Testis (tissue), 3 donors: Measurements from ENCODE around the gene TMEM40. TPM values are rescaled to one million over a fixed set of nuclear protein-coding genes. Genes with fewer than 3 reads are reported as not detected.

Source experiments
- DNase-seq: peaks from one replicate; pipeline ENCODE4 v3.0.0-alpha.2; 2019
- H3K27ac ChIP-seq, 2 donors: fragments of 200-600 bp; sonication (generic); one replicate each; pipeline ENCODE4 v1.5.1; 2019
- H3K27me3 ChIP-seq: fragments of 200-600 bp; sonication (generic); one replicate; pipeline ENCODE4 v1.5.1; 2019
- H3K36me3 ChIP-seq: fragments of 200-600 bp; sonication (generic); one replicate; pipeline ENCODE4 v1.5.1; 2017; ENCODE audit warnings: low read depth; ENCODE audit errors: missing control alignments
- H3K4me1 ChIP-seq: fragments of 200-600 bp; sonication (generic); one replicate; pipeline ENCODE4 v1.5.1; 2019
- H3K4me3 ChIP-seq, 2 donors: fragments of 200-600 bp; sonication (generic); one replicate each; pipeline ENCODE4 v1.5.1; 2017 to 2019
- H3K9me3 ChIP-seq: fragments of 200-600 bp; sonication (generic); one replicate; pipeline ENCODE4 v1.5.1; 2017
- POLR2A ChIP-seq: fragments of 450-650 bp; IDR thresholded peaks from one replicate; pipeline ENCODE4 v1.6.1; 2017; ENCODE audit warnings: antibody characterized with exemption, mild to moderate bottlenecking, moderate library complexity
- WGBS, 2 donors: methylation state at CpG; one replicate each; pipeline ENCODE4 v1.1.5; 2018; 5-methylcytosine and 5-hydroxymethylcytosine counted together
- intact Hi-C: fragments of 100-400 bp; cut with DNase I; formaldehyde crosslinking; loops from one replicate; pipeline ENCODE4 v1.15.1; 2023; ENCODE audit warnings: low total_unique reads
- polyA plus RNA-seq: library from polyadenylated mRNA; stranded (reverse); fragments of 350-450 nt; fragmentation: Illumina TruSeq; extraction: RNeasy Lipid Tissue Mini Kit (QIAGEN cat#74804); gene quantifications from one replicate; pipeline ENCODE4 v1.2.3, GENCODE V29; 2014; ENCODE audit warnings: low read depth, low replicate concordance; ENCODE audit not compliant: insufficient read depth
- total RNA-seq, 2 donors: library from RNA; depleted of rRNA; stranded (reverse); fragments of >200 nt; gene quantifications; one replicate each; pipeline ENCODE4 v1.2.3, GENCODE V29; 2016
- TF ChIP-seq, protein P1 (sequence below), 3 experiments: fragments of 450-650 bp in 2 of 3; fragments of 200-600 bp in 1 of 3; sonication (generic) in 1 of 3; IDR thresholded peaks; one replicate each; pipeline ENCODE4 v1.5.1; 2016 to 2019; ENCODE audit warnings: antibody characterized with exemption in 3 of 3, mild to moderate bottlenecking in 2 of 3, moderate library complexity in 1 of 3

The TMEM40 gene
- total and polyA plus RNA-seq, 3 donors from 2014 or later: 0.96 to 1.7 (median 1.5) TPM

DNA sequence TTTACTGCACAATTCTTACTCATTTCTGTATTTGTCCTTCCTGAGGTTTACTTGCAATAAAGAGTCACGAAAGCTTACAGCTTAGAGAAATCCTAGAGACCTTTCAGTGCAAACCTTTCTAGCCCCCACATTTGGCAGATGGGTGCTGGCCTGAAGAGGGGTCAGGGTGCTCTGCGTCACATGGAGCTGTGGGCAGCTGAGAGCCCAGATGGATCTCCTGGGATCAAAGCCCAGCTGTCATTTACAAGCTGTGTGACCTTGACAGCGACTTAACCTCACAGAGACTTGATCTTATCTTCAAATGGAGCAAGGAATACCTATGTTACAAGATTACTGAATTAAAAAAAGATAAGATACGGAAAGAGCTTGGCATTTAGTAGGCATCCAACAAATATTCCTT is 71.1 kb downstream of the TMEM40 start:
- Histone ChIP-seq H3K27me3 (no peaks in the 10 kb centered on the region), H3K4me3 (no peak overlapping the region), H3K36me3 (no peaks in the 10 kb centered on the region), H3K9me3 (no peaks in the 10 kb centered on the region), H3K27ac (no peak overlapping the region), H3K4me1 (no peaks in the 10 kb centered on the region)
- TF ChIP-seq, protein P1, sequence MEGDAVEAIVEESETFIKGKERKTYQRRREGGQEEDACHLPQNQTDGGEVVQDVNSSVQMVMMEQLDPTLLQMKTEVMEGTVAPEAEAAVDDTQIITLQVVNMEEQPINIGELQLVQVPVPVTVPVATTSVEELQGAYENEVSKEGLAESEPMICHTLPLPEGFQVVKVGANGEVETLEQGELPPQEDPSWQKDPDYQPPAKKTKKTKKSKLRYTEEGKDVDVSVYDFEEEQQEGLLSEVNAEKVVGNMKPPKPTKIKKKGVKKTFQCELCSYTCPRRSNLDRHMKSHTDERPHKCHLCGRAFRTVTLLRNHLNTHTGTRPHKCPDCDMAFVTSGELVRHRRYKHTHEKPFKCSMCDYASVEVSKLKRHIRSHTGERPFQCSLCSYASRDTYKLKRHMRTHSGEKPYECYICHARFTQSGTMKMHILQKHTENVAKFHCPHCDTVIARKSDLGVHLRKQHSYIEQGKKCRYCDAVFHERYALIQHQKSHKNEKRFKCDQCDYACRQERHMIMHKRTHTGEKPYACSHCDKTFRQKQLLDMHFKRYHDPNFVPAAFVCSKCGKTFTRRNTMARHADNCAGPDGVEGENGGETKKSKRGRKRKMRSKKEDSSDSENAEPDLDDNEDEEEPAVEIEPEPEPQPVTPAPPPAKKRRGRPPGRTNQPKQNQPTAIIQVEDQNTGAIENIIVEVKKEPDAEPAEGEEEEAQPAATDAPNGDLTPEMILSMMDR (IDR thresholded peaks at IDR 0.05): no peak
- TF ChIP-seq POLR2A: no peak
- intact Hi-C loops: no loop called here
- WGBS, 2 donors: 61 to 65% methylated on average over 4 of the region's 4 CpGs
- no peak for DNase-seq

DNA sequence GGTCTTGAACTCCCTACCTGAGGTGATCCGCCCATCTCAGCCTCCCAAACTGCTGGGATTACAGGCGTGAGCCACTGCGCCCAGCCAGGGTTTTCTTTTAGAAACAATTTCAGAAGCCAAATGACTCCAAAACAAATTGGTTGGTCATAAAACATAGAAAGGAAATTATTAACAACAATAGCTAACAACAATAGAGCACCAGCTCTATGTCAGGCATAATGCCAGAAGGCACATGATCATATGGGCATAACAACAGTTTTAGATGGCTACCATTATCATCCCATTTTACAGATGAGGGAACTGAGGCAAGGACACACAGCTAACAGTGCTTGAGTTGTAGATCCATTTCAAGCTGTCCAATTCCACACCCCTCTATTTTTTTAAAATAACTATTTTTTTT is 73.0 kb downstream of the TMEM40 start:
- Histone ChIP-seq H3K4me3 (no peak overlapping the region), H3K27me3 (no peaks in the 10 kb centered on the region), H3K27ac (no peak overlapping the region), H3K9me3 (no peaks in the 10 kb centered on the region), H3K36me3 (no peaks in the 10 kb centered on the region), H3K4me1 (peaks cover 4% of the 10 kb centered on the region)
- intact Hi-C loops: no loop called here
- TF ChIP-seq, protein P1 (IDR thresholded peaks at IDR 0.05): no peak
- TF ChIP-seq POLR2A: no peak
- WGBS, 2 donors: 84 to 94% methylated on average over 3 of the region's 3 CpGs
- no peak for DNase-seq

Other genes starting within 250 kb of the TMEM40 start
- not detected for gene MKRN2OS, start 213.8 kb downstream of the TMEM40 start, total RNA-seq
- gene MKRN2OS, start 213.8 kb downstream of the TMEM40 start, polyA plus RNA-seq: not detected
- gene MKRN2, start 202.2 kb downstream of the TMEM40 start, total RNA-seq: 10 to 100 TPM; 82.6 to 93.6 TPM
- 117 TPM for gene MKRN2, start 202.2 kb downstream of the TMEM40 start, polyA plus RNA-seq
- gene RAF1, start 95.1 kb downstream of the TMEM40 start, total RNA-seq: 100 to 1,000 TPM; 133 to 138 TPM
- gene RAF1, start 95.1 kb downstream of the TMEM40 start, polyA plus RNA-seq: 68.7 TPM
- gene CAND2, start 37.4 kb upstream of the TMEM40 start, total RNA-seq: 100 to 1,000 TPM; 118 to 128 TPM
- gene CAND2, start 37.4 kb upstream of the TMEM40 start, polyA plus RNA-seq: 38.0 TPM
- gene RPL32, start 82.3 kb upstream of the TMEM40 start, total RNA-seq: 100 to 1,000 TPM; 435 to 713 TPM
- gene RPL32, start 82.3 kb upstream of the TMEM40 start, polyA plus RNA-seq: 1,578 TPM